HG02884 (cell line): ENCODE data around the gene MAPK7.

ENCODE experiments used
- ATAC-seq: cut with Tn5 transposase; IDR thresholded peaks from one replicate; pipeline ENCODE4 v1.9.1; 2021; ENCODE audit warnings: mild to moderate bottlenecking, moderate library complexity; ENCODE audit not compliant: unreplicated experiment

Gene MAPK7

GRCh38 chr17:19392303-19392702, 14.0 kb downstream of the MAPK7 start:
- ATAC-seq, result no peak

GRCh38 chr17:19397556-19398041, 19.3 kb downstream of the MAPK7 start:
- no peak for ATAC-seq

DNA sequence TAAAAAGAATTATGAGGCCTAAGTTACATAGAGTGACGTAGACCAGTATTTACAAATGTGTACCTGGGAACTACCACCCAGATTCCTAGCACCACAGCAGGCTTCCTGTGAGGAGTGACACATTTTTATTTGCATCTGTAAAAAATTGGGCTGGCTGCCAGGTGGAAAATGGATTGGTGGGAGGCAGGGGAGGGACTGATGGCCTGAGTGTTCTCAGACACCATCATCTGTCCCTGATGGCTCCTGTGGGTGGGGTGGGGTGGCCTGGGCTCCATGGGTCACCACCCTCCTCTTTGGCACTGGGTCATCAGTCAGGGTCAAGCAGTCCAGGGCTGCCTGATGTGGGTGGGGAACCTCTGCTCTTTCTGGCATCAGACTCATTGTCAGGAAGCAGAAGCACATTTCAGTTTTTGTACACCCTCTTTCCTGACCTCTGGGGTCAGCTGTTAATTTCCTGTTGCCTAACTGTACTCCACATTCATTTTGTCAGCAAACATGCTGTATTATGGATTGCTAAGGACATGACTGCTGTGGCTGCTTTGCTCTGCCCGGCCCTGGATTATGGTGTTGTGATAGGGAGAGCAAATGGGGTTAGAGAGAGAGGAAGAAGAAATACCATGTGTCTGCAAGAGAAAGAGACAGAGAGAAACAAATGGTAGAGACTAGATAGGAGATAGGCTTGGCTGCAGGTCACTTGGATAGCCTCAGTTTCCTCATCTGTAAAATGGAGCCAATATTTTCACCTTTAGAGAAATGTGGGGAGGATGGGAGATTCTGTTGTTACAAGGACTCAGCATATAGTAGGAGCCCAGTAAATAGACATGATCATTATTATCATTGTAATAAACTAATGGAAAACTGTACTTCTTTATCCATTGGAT, 20.2 kb downstream of the MAPK7 start:
- no peak for ATAC-seq

GRCh38 chr17:19399750-19400450, 21.6 kb downstream of the MAPK7 start:
- ATAC-seq, result no peak

DNA sequence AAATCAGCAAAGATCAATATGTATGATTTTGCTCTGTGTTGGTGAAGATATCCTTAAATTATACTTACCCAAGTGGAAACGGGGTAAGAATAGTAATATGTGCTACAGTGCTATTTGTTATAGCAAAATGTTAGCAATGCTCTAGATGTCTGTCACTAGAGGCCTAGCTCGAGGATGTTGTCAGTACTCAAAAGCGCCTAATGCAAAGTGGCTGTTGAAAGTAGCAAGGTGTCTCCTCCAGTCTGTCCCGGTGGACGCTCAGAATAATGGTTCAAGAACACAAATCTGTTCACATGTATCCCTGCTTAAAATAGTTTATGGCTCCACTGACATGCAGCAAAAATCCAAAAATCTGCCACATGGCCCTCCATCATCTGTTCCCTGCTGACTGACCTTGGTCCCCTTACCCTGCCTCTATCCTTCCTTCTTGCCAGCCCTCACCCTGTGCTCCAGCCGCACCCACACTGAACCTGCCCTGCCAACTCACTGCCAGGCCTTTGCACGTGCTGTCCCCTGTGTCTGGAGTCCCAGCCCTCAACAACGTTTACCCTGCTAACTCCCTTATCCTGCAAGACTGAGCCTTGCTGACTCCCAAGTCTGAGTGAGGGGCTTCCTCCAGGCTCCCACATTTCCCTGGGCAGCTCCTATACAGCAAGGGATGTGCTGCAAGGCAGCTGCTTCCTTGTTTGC, 23.2 kb downstream of the MAPK7 start:
- ATAC-seq, result no peak

- no peak for ATAC-seq
Measured at GRCh38 chr17:19402171-19402570, 23.9 kb downstream of the MAPK7 start.

GRCh38 chr17:19403021-19403420, 24.7 kb downstream of the MAPK7 start:
- no peak for ATAC-seq

- no peak for ATAC-seq
Measured at GRCh38 chr17:19404264-19404663, 26.0 kb downstream of the MAPK7 start.

- no peak for ATAC-seq
Measured at GRCh38 chr17:19405114-19405513, 26.8 kb downstream of the MAPK7 start.

DNA sequence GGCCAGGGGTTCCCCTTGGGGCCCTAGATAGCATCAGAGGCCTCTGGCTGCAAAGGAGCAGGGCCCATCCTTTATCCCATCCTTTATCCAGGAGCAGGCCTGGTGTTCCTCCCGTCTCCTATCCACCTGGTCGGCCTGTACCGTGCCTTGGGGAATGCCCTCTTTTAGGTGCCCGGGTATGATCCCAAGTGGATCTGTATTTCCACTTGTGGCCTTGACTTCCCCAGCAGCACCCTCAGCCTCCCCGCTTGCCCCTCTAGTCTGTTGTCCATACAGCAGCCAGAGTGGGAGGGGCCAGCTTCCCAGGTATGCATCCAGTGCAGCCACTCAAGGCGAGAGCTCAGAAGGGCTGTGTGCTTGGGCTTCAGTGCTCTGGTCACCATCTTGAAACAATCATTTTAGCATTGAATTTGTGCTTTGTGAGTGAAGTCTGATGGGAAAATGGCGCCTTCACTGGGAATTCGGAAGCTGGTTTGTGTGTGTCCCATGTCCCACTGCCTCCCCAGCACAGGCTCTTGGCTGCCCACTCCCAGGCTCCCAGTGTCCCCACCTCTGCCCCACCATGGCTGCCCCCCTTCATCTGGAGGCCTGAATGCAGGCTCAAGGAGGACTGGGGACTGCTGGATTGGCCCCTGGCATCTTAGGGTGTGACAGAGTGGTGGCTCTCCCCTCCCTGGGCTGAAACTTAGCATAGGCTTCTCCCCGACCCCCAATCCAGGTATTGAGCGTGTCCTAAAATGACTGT, 29.5 kb downstream of the MAPK7 start:
- ATAC-seq, result no peak

- no peak for ATAC-seq
Measured at GRCh38 chr17:19408346-19408710, 30.0 kb downstream of the MAPK7 start.

DNA sequence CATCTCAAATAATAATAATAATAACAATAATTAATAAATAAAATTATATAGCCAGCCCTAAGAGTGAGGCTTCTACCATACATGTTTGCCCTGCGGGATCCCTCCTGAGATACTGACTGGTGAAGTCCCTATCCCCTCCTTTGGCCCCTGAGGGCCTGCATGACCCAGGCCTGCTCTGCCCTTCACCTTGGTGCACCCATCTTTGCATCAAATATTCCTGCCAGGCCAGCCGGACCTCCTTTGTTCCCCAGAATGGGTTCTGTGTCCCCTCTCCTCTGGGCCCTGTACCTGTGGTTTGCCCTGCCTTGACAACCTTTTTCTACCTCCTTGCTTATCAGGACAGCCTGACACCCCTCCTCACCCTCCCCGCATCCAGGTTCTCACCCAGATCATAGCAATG, 30.8 kb downstream of the MAPK7 start:
- no peak for ATAC-seq

GRCh38 chr17:19409509-19409908, 31.2 kb downstream of the MAPK7 start:
- no peak for ATAC-seq

DNA sequence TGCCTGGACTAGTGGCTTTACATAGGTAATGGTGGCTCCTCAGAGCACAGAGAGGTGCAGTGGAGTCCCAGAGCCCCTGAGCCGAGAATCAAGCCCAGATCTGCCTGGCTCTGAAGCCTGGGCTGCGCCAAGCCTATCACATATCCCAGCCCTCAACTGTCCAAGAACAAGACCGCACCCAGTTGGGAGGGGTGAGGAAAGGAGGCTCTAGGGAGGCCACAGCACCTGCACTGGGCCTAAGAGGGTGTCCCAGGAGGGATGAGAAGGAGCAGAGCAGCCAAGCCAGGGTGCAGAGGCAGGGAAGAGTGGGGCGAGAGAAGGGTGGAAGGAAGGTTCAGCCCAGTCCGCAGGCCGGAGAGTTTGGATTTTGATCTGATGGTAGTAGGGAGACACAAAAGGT, 31.8 kb downstream of the MAPK7 start:
- no peak for ATAC-seq

DNA sequence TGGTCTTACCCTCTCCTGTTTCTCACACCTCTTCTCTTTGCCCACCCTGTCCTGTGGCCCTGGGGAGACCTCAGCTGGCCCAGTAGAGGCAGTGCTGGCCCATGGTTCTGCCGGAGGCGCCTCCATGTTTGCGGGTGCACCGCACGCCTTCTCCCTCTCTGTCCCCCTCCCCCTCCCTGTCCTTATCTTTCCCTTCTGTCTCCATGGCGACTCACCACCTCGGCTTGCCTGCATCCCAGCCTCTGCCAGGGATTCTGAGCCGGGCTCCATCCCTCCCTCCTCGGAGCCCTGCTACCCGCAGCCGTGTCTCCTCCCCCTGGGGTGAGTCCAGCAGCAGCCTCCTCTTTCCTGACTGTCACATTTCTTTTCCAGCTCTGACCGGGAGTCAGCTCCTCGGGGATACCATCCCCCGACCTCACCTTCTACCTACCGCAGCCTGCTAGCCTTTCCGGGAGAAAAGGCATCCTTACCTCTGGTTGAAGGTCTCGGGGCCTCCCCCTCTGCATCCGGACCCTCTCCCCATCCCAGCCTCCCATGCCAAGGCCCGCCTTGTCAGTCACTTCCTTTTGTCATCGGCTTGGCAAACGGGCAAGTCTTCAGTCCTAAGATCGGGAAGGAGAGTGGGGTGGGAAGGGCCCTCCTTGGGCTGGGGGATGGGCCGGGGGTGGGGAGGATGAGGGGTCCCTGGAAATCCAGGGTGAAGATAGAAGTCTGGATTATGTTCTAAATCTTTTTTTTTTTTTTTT, 32.8 kb downstream of the MAPK7 start, which contains the start of gene RNF112:
Gene RNF112, plus strand, starts transcription at position 358 of the 746 bp plus-strand sequence. Its CDS starts 177 bp downstream, at position 535.
- ATAC-seq, result no peak

- no peak for ATAC-seq
Measured at GRCh38 chr17:19411631-19412030, 33.3 kb downstream of the MAPK7 start.

DNA sequence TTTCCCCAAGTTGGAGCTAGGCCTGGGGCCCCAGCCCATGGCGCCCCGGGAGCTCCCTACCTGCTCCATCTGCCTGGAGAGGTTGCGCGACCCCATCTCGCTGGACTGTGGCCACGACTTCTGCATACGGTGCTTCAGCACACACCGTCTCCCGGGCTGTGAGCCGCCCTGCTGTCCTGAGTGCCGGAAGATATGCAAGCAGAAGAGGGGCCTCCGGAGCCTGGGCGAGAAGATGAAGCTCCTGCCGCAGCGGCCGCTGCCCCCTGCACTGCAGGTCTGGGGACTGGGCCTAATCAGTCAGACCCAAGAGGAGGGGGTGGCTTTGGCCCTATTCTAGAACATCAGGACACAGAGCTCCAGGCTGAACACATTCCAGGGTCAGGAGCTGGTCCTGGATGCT, 34.2 kb downstream of the MAPK7 start:
- ATAC-seq, result no peak

GRCh38 chr17:19412984-19413383, 34.7 kb downstream of the MAPK7 start:
- ATAC-seq, result no peak

DNA sequence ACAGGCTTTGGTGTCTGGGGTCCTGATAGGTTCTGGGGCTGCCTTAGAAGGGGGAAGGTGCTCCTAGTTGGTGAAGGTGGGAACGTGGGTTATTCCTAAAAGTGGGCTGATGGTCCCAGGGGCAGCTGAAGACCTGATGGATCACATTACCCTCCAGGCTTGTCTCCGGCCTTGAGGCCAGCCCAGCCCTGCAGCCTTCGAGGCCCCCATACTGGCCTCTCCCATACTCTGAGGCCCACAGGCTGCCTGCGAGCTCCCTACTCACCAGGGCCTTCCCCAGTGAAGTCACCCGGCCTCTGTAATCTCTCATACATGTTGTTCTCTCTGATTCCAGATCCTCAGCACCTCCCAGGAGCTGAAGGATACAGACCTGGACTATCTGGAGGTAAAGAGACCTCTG, 35.5 kb downstream of the MAPK7 start:
- ATAC-seq, result no peak
